ENCODE data around the gene CLDN10.
A peak's percentile ranks its signal among the peaks of the same experiment; 100 is the strongest.

The CLDN10 gene

DNA sequence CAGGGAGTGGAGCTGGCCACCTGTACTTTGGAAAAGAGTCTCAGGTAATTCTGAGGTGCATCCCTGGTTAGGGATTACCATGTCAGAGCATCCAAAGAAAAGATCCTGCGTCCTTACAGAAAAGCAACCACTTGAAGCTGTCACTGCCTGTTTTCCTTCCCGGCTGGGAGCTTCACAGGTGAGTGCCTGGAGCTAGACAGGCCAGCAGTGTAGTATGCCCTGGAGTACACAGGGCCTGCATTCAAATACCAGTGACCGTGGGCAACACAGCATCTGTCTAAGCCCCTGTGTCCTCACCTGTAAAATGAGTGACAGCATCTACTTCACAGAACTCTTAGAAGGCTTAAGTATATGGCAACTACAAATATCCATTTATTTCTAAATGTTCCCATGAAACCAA is 63.0 kb downstream of the CLDN10 start:
- no peaks in the 10 kb centered on the region for H3K4me1 Mint-ChIP-seq
- no peaks in the 10 kb centered on the region for H3K9me3 Mint-ChIP-seq
- H3K27me3 Mint-ChIP-seq (ENCODE audit: low read depth) = no peaks in the 10 kb centered on the region
- no peak overlapping the region for H3K4me3 Mint-ChIP-seq
- no peak overlapping the region for H3K27ac Mint-ChIP-seq
- TF ChIP-seq, protein P1, sequence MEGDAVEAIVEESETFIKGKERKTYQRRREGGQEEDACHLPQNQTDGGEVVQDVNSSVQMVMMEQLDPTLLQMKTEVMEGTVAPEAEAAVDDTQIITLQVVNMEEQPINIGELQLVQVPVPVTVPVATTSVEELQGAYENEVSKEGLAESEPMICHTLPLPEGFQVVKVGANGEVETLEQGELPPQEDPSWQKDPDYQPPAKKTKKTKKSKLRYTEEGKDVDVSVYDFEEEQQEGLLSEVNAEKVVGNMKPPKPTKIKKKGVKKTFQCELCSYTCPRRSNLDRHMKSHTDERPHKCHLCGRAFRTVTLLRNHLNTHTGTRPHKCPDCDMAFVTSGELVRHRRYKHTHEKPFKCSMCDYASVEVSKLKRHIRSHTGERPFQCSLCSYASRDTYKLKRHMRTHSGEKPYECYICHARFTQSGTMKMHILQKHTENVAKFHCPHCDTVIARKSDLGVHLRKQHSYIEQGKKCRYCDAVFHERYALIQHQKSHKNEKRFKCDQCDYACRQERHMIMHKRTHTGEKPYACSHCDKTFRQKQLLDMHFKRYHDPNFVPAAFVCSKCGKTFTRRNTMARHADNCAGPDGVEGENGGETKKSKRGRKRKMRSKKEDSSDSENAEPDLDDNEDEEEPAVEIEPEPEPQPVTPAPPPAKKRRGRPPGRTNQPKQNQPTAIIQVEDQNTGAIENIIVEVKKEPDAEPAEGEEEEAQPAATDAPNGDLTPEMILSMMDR (IDR thresholded peaks at IDR 0.05; ENCODE audit: unreplicated experiment in 3 of 3) = no peak
- peaks cover 85% of the 10 kb centered on the region for H3K36me3 Mint-ChIP-seq (ENCODE audit: low read depth)

GRCh38 chr13:95620030-95620824 is 67.7 kb downstream of the CLDN10 start:
- no peaks in the 10 kb centered on the region for H3K9me3 Mint-ChIP-seq
- no peak overlapping the region for H3K4me3 Mint-ChIP-seq
- H3K27me3 Mint-ChIP-seq (ENCODE audit: low read depth) = no peaks in the 10 kb centered on the region
- H3K36me3 Mint-ChIP-seq (ENCODE audit: low read depth) = peaks cover 89% of the 10 kb centered on the region
- H3K27ac Mint-ChIP-seq = no peak overlapping the region
- TF ChIP-seq, protein P1 (IDR thresholded peaks at IDR 0.05; ENCODE audit: unreplicated experiment in 3 of 3) = no peak
- no peaks in the 10 kb centered on the region for H3K4me1 Mint-ChIP-seq

GRCh38 chr13:95620825-95621498 is 68.4 kb downstream of the CLDN10 start:
- peaks cover 89% of the 10 kb centered on the region for H3K36me3 Mint-ChIP-seq (ENCODE audit: low read depth)
- no peak overlapping the region for H3K4me3 Mint-ChIP-seq
- no peak overlapping the region for H3K27ac Mint-ChIP-seq
- TF ChIP-seq, protein P1 (IDR thresholded peaks at IDR 0.05; ENCODE audit: unreplicated experiment in 3 of 3) = no peak
- no peaks in the 10 kb centered on the region for H3K27me3 Mint-ChIP-seq (ENCODE audit: low read depth)
- no peaks in the 10 kb centered on the region for H3K4me1 Mint-ChIP-seq
- H3K9me3 Mint-ChIP-seq = peaks cover under 1% of the 10 kb centered on the region

DNA sequence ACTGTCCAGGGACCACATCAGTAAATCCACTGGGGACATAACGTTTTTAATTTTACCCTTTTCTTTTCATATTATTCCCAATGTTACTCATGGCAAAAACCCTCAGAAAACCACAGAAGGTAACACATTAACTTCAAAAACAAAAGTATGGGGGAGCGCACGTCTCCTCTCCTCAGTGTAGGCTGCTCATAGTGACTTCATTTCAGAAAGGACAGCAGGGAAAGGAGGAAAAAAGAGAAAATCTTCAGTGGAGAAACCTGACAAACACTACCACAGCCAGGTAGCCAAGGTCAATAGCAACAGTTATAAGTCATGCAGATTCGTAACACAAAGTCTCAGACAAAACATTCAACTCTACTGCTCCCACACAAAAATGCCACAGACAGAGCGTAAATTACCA is 70.6 kb downstream of the CLDN10 start:
- Mint-ChIP-seq H3K27me3 (ENCODE audit: low read depth) (no peaks in the 10 kb centered on the region), H3K4me3 (no peak overlapping the region), H3K9me3 (peaks cover 13% of the 10 kb centered on the region), H3K27ac (peak overlapping the region in 1 of 3 experiments; percentile 55), H3K4me1 (no peaks in the 10 kb centered on the region), H3K36me3 (ENCODE audit: low read depth) (peaks cover 91% of the 10 kb centered on the region)
- TF ChIP-seq, protein P1 (IDR thresholded peaks at IDR 0.05; ENCODE audit: unreplicated experiment in 3 of 3) = no peak

GRCh38 chr13:95624020-95624419 is 71.5 kb downstream of the CLDN10 start:
- Mint-ChIP-seq H3K4me1 (no peaks in the 10 kb centered on the region), H3K27ac (no peak overlapping the region), H3K36me3 (ENCODE audit: low read depth) (peaks cover 91% of the 10 kb centered on the region), H3K4me3 (no peak overlapping the region), H3K27me3 (ENCODE audit: low read depth) (no peaks in the 10 kb centered on the region), H3K9me3 (peaks cover 13% of the 10 kb centered on the region)
- TF ChIP-seq, protein P1 (IDR thresholded peaks at IDR 0.05; ENCODE audit: unreplicated experiment in 3 of 3) = peak; percentile 60 to 68 (median 67)
